GM11168 (cell line): ENCODE results near the gene PERM1.

Experiments
- in situ Hi-C: fragments of 300-500 bp; cut with MboI; formaldehyde crosslinking; loops from one replicate; pipeline ENCODE4 v1.12.0; 2022; ENCODE audit warnings: low sequenced_read_pairs; ENCODE audit not compliant: unreplicated experiment

Gene PERM1

DNA sequence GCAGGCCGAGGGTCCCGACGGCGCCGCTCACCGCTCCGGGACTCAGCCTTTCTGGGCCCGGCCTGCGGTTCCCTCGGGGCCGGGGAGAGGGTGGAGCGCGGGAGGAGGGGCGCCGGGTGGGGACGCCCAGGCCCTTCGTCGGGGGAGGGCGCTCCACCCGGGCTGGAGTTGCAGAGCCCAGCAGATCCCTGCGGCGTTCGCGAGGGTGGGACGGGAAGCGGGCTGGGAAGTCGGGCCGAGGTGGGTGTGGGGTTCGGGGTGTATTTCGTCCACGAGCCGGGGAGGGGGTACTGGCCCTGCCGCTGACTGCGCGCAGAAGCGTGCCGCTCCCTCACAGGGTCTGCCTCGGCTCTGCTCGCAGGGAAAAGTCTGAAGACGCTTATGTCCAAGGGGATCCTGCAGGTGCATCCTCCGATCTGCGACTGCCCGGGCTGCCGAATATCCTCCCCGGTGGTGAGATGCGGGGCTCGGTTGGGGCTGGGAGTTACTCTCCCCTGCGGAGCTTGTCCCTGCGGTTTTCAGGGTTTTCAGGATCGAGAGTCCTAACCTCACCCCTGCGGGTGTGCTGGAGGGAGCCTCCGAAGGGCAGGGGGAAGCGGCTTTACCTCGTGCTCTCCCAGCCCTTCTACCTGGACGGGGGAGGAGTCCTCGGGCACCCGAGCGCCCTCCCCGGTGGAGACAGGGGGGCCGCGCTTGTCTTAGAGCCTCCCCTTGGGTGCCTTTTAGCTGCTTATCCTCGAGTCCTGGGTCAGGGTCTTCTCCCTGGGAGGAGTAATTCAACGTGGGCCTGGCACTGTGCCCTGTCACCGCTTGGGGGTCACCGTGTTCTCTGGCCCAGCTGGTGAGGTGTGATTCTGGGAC is 56.1 kb downstream of the PERM1 start:
- in situ Hi-C loops, result no loop called here
